ENCODE data around the gene HOXD13.
A peak's percentile ranks its signal among the peaks of the same experiment; 100 is the strongest.

The HOXD13 gene

DNA sequence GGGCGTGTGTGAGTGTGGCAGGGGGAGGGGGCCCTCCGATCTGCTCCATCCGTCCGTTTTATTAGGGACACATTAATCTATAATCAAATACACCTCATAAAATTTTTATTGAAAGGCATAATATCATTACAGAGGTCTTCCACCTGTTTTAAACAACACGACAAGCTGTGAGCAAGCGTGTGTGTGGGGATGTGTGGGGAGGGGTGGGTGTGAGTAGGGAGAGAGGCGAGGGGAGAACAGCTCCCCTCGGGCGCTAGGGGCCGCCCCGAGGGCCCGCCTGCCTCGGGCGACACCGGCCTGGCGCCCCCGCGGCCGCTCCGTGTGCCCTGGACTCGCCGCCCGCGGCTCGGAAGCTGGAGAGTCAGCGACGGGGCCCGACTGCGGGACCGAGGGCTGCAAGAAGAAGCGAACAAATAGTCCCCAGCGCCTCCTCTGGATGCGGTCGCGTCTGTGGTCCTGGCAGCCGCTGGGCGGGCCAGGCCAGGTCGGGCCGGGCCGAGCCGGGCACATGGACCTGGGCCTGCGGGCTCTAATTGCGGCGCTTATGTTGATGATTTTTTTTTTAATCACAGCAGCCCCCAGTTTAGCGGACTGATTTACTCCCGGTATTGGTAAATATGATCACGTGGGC lies 29.6 kb downstream of the HOXD13 start (continued):
- TF ChIP-seq ZBTB21 (tag by site-specific recombination; IDR thresholded peaks at IDR 0.05), result no peak
- no peak for TF ChIP-seq GLI4 (tag by site-specific recombination; IDR thresholded peaks at IDR 0.05)
- TF ChIP-seq ZNF350 (tag by site-specific recombination; IDR thresholded peaks at IDR 0.05), result no peak
- TF ChIP-seq BCL11A (tag by site-specific recombination; IDR thresholded peaks at IDR 0.05; ENCODE audit: low read depth), result no peak

DNA sequence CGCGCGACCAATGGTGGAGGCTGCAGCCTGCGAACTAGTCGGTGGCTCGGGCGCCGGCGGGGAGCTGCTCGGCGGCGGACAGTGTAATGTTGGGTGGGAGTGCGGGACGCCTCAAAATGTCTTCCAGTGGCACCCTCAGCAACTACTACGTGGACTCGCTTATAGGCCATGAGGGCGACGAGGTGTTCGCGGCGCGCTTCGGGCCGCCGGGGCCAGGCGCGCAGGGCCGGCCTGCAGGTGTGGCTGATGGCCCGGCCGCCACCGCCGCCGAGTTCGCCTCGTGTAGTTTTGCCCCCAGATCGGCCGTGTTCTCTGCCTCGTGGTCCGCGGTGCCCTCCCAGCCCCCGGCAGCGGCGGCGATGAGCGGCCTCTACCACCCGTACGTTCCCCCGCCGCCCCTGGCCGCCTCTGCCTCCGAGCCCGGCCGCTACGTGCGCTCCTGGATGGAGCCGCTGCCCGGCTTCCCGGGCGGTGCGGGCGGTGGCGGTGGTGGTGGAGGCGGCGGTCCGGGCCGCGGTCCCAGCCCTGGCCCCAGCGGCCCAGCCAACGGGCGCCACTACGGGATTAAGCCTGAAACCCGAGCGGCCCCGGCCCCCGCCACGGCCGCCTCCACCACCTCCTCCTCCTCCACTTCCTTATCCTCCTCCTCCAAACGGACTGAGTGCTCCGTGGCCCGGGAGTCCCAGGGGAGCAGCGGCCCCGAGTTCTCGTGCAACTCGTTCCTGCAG lies 30.3 kb downstream of the HOXD13 start, which contains the start of gene HOXD9:
Gene HOXD9, plus strand, starts transcription at position 37 of the 728 bp plus-strand sequence. Its CDS starts 50 bp downstream, at position 87.
- H3K27ac ChIP-seq (ENCODE audit: extremely low read depth, low read depth, low read length), result no peak within 1 kb of the TSS
- CTCF ChIA-PET, result interaction anchor here (1.4 kb wide), 1 partner anchor 12 kb away, joined by 7 read pairs; no protein-coding TSS in a partner anchor
- H3K9me3 ChIP-seq (ENCODE audit: control insufficient read depth, insufficient read depth, low read depth, low read length), result no peaks in the 10 kb centered on the region
- POLR2A ChIA-PET, result no interaction called here
- H3K36me3 ChIP-seq (ENCODE audit: control insufficient read depth in 2 of 2, insufficient read depth in 1 of 2, low read length in 2 of 2), result peaks cover 5 to 72% of the 10 kb centered on the region in 2 experiments; a peak in 2 of 3 replicates
- no peak within 1 kb of the TSS for H3K4me3 ChIP-seq (ENCODE audit: low read depth, low read length)
- H3K4me1 ChIP-seq (ENCODE audit: control insufficient read depth, insufficient read depth, low read length), result no peaks in the 10 kb centered on the region; the same call in 1 of the 2 replicates
- TF ChIP-seq GLI2 (tag by site-specific recombination; IDR thresholded peaks at IDR 0.05; ENCODE audit: borderline replicate concordance, low read depth) (no peak), ZFHX2 (tag by site-specific recombination; conservative IDR thresholded peaks at IDR 0.05) (peak; percentile 20; the same call in 1 of the 2 replicates), ZNF202 (tag by site-specific recombination; IDR thresholded peaks at IDR 0.05; ENCODE audit: borderline replicate concordance) (0 out of 2 replicates have a peak, but pooled peaks have one; percentile 66)

GRCh38 chr2:176123411-176124109 lies 31.0 kb downstream of the HOXD13 start:
- Histone ChIP-seq H3K4me3 (ENCODE audit: low read depth, low read length) (no peak overlapping the region), H3K27ac (ENCODE audit: extremely low read depth, low read depth, low read length) (no peak overlapping the region), H3K36me3 (ENCODE audit: control insufficient read depth in 2 of 2, insufficient read depth in 1 of 2, low read length in 2 of 2) (peaks cover 5 to 65% of the 10 kb centered on the region in 2 experiments; a peak in 2 of 3 replicates), H3K4me1 (ENCODE audit: control insufficient read depth, insufficient read depth, low read length) (no peaks in the 10 kb centered on the region; the same call in 1 of the 2 replicates), H3K9me3 (ENCODE audit: control insufficient read depth, insufficient read depth, low read depth, low read length) (no peaks in the 10 kb centered on the region)
- ChIA-PET CTCF (interaction anchor here (1.4 kb wide), 1 partner anchor 13 kb away, joined by 7 read pairs; no protein-coding TSS in a partner anchor), POLR2A (no interaction called here)
- TF ChIP-seq ZFHX2 (tag by site-specific recombination; conservative IDR thresholded peaks at IDR 0.05) (0 out of 2 replicates have a peak, but pooled peaks have one; percentile 26), PRDM4 (tag by site-specific recombination; IDR thresholded peaks at IDR 0.05) (no peak), ZNF792 (tag by site-specific recombination; IDR thresholded peaks at IDR 0.05) (no peak), ZNF19 (tag by site-specific recombination; IDR thresholded peaks at IDR 0.05; ENCODE audit: low read depth) (no peak), FEZF1 (tag by site-specific recombination; IDR thresholded peaks at IDR 0.05) (peak; percentile 63), ZNF513 (tag by site-specific recombination; IDR thresholded peaks at IDR 0.05) (no peak), ZEB2 (tag by site-specific recombination; IDR thresholded peaks at IDR 0.05) (no peak), ZNF155 (tag by site-specific recombination; IDR thresholded peaks at IDR 0.05) (no peak), ZNF555 (tag by site-specific recombination; conservative IDR thresholded peaks at IDR 0.05) (no peak), ZNF202 (tag by site-specific recombination; IDR thresholded peaks at IDR 0.05; ENCODE audit: borderline replicate concordance) (peak; percentile 57; the same call in 1 of the 2 replicates), ZNF362 (tag by site-specific recombination; IDR thresholded peaks at IDR 0.05) (no peak), PATZ1 (tag by site-specific recombination; IDR thresholded peaks at IDR 0.05) (no peak), ZNF580 (tag by site-specific recombination; IDR thresholded peaks at IDR 0.05) (peak; percentile 86), ZNF146 (tag by site-specific recombination; IDR thresholded peaks at IDR 0.05) (no peak), ZNF510 (tag by site-specific recombination; IDR thresholded peaks at IDR 0.05; ENCODE audit: insufficient replicate concordance) (no peak), ZNF221 (tag by site-specific recombination; IDR thresholded peaks at IDR 0.05; ENCODE audit: borderline replicate concordance) (no peak), WT1 (tag by site-specific recombination; IDR thresholded peaks at IDR 0.05) (no peak)
